ENCODE data around the gene MALL. TPM values are rescaled to one million over a fixed set of nuclear protein-coding genes. Genes with fewer than 3 reads are reported as not detected.

MALL gene
- total and polyA plus RNA-seq, 2 of the 13 experiments (the other 11 are each of a cell fraction or from before 2014, with no cell fraction given): not detected

GRCh38 chr2:110146183-110146944 lies 30.7 kb upstream of the MALL start (continued):
- TF ChIP-seq IRF1 (CRISPR knock-in tag; IDR thresholded peaks at IDR 0.05; ENCODE audit: low read depth) (no peak), ARNT2 (CRISPR knock-in tag; IDR thresholded peaks at IDR 0.05; ENCODE audit: low read depth) (no peak), PCBP1 (IDR thresholded peaks at IDR 0.05; ENCODE audit: borderline replicate concordance, low read depth, low read length) (no peak), ZNF777 (CRISPR knock-in tag; IDR thresholded peaks at IDR 0.05) (no peak), RFXAP (CRISPR knock-in tag; IDR thresholded peaks at IDR 0.05; ENCODE audit: borderline replicate concordance) (no peak), EEA1 (CRISPR knock-in tag; IDR thresholded peaks at IDR 0.05; ENCODE audit: borderline replicate concordance) (no peak), TCF12 (IDR thresholded peaks at IDR 0.05) (no peak), TCF12 (CRISPR knock-in tag; IDR thresholded peaks at IDR 0.05) (no peak), POLR2AphosphoS2 (IDR thresholded peaks at IDR 0.05; ENCODE audit: low read depth, low read length) (no peak), RFXANK (CRISPR knock-in tag; IDR thresholded peaks at IDR 0.05) (no peak; the same call in 1 of the 2 replicates), ZNF224 (CRISPR knock-in tag; IDR thresholded peaks at IDR 0.05) (no peak), ZNF549 (CRISPR knock-in tag; IDR thresholded peaks at IDR 0.05) (no peak), ZNF746 (CRISPR knock-in tag; IDR thresholded peaks at IDR 0.05) (no peak; the same call in 1 of the 2 replicates), ATF1 (CRISPR knock-in tag; IDR thresholded peaks at IDR 0.05) (no peak), ZBTB37 (CRISPR knock-in tag; IDR thresholded peaks at IDR 0.05) (no peak), FOXK2 (IDR thresholded peaks at IDR 0.05) (no peak), MZF1 (CRISPR knock-in tag; IDR thresholded peaks at IDR 0.05; ENCODE audit: borderline replicate concordance) (no peak), RARG (CRISPR knock-in tag; IDR thresholded peaks at IDR 0.05; ENCODE audit: low read depth) (no peak), KDM6A (CRISPR knock-in tag; IDR thresholded peaks at IDR 0.05; ENCODE audit: low read depth) (peak; percentile 92), GABPA (IDR thresholded peaks at IDR 0.05; ENCODE audit: low read depth, low read length) (no peak), GABPA (CRISPR knock-in tag; IDR thresholded peaks at IDR 0.05; ENCODE audit: low read depth) (no peak), ZBTB44 (CRISPR knock-in tag; IDR thresholded peaks at IDR 0.05) (no peak), ZNF850 (CRISPR knock-in tag; conservative IDR thresholded peaks at IDR 0.05) (no peak), PRDM10 (CRISPR knock-in tag; IDR thresholded peaks at IDR 0.05; ENCODE audit: low read depth) (no peak), ZNF782 (CRISPR knock-in tag; IDR thresholded peaks at IDR 0.05; ENCODE audit: borderline replicate concordance) (no peak), ZNF256 (CRISPR knock-in tag; conservative IDR thresholded peaks at IDR 0.05) (no peak)
